K562 (cell line): ENCODE results near the gene REM1. TPM values are rescaled to one million over a fixed set of nuclear protein-coding genes. Genes with fewer than 3 reads are reported as not detected.

ENCODE experiments used
- CBFB ChIP-seq: sonication (generic); formaldehyde crosslinking; IDR thresholded peaks from 2 replicates; pipeline ENCODE4 v1.4.0; 2020; ENCODE audit warnings: mild to moderate bottlenecking, missing genetic modification reagents
- CC2D1A ChIP-seq: fragments of 450-650 bp; IDR thresholded peaks from 2 replicates; pipeline ENCODE4 v1.6.1; 2017; ENCODE audit warnings: mild to moderate bottlenecking
- CREB1 ChIP-seq, 2 experiments: sonication (generic) in 1 of 2; formaldehyde crosslinking in 1 of 2; IDR thresholded peaks; 2 replicates each; pipeline versions ENCODE4 v1.6.1 to v1.8.0; 2012 to 2022; ENCODE audit warnings: inconsistent platforms in 1 of 2, mild to moderate bottlenecking in 1 of 2, missing genetic modification reagents in 1 of 2, moderate library complexity in 1 of 2
- DLX4 ChIP-seq: fragments of 250-450 bp; sonication (Bioruptor Pico); IDR thresholded peaks from 2 replicates; pipeline ENCODE4 v1.6.1; 2021; ENCODE audit warnings: mild to moderate bottlenecking
- E2F4 ChIP-seq: sonication (generic); formaldehyde crosslinking; IDR thresholded peaks from 2 replicates; pipeline ENCODE4 v1.8.0; 2022; ENCODE audit warnings: mild to moderate bottlenecking, low read depth, missing genetic modification reagents
- E2F5 ChIP-seq: sonication (generic); formaldehyde crosslinking; IDR thresholded peaks from 2 replicates; pipeline ENCODE4 v1.8.0; 2022; ENCODE audit warnings: mild to moderate bottlenecking, missing genetic modification reagents
- GATAD2B ChIP-seq: fragments of 450-650 bp; IDR thresholded peaks from 2 replicates; pipeline ENCODE4 v1.6.1; 2017; ENCODE audit warnings: mild to moderate bottlenecking, borderline replicate concordance
- HNRNPK ChIP-seq: fragments of 200-400 bp; formaldehyde crosslinking; IDR thresholded peaks from one replicate; pipeline ENCODE4 v1.6.1; 2018; ENCODE audit warnings: mild to moderate bottlenecking, low read depth, low read length; ENCODE audit not compliant: poor library complexity, severe bottlenecking
- MAZ ChIP-seq, 2 experiments: fragments of 450-650 bp in 1 of 2; sonication (generic) in 1 of 2; formaldehyde crosslinking; IDR thresholded peaks in 1 of 2; conservative IDR thresholded peaks in 1 of 2; 2 replicates each; pipeline versions ENCODE4 v1.4.0 to v1.5.0; 2020; ENCODE audit warnings: mild to moderate bottlenecking in 1 of 2, missing genetic modification reagents in 1 of 2
- MBD1 ChIP-seq: fragments of 250-450 bp; sonication (Bioruptor Pico); IDR thresholded peaks from 2 replicates; pipeline ENCODE4 v1.8.0; 2022; ENCODE audit warnings: inconsistent platforms
- PURB ChIP-seq: sonication (generic); formaldehyde crosslinking; IDR thresholded peaks from 2 replicates; pipeline ENCODE4 v1.9.0; 2021; ENCODE audit warnings: low read depth, mild to moderate bottlenecking, missing genetic modification reagents
- RBFOX2 ChIP-seq: fragments of 200-400 bp; formaldehyde crosslinking; IDR thresholded peaks from 2 replicates; pipeline ENCODE4 v1.6.1; 2017; ENCODE audit warnings: low read depth, mild to moderate bottlenecking, low read length, moderate library complexity
- RNF2 ChIP-seq: sonication (generic); IDR thresholded peaks from 2 replicates; pipeline ENCODE4 v1.6.1; 2016
- TAF7 ChIP-seq: fragments of 450-650 bp; IDR thresholded peaks from 2 replicates; pipeline ENCODE4 v1.6.1; 2016; ENCODE audit warnings: missing genetic modification characterization, missing compliant biosample characterization
- TAL1 ChIP-seq: fragments of 450-650 bp; IDR thresholded peaks from 2 replicates; pipeline ENCODE4 v1.6.1; 2016; ENCODE audit warnings: mild to moderate bottlenecking
- TFAP4 ChIP-seq: sonication (generic); formaldehyde crosslinking; IDR thresholded peaks from 2 replicates; pipeline ENCODE4 v1.8.0; 2022; ENCODE audit warnings: missing genetic modification reagents, mild to moderate bottlenecking, moderate library complexity, borderline replicate concordance
- ZFP91 ChIP-seq: sonication (generic); formaldehyde crosslinking; IDR thresholded peaks from 2 replicates; pipeline ENCODE4 v1.8.0; 2022; ENCODE audit warnings: mild to moderate bottlenecking, missing genetic modification reagents
- ZNF124 ChIP-seq: sonication (generic); formaldehyde crosslinking; IDR thresholded peaks from 2 replicates; pipeline ENCODE4 v1.8.1; 2022; ENCODE audit warnings: missing genetic modification reagents
- ZNF311 ChIP-seq: fragments of 250-450 bp; sonication (Bioruptor Pico); IDR thresholded peaks from 2 replicates; pipeline ENCODE4 v1.4.0; 2020; ENCODE audit warnings: mild to moderate bottlenecking, moderate library complexity
- ZSCAN29 ChIP-seq: fragments of 450-650 bp; IDR thresholded peaks from 2 replicates; pipeline ENCODE4 v1.6.1; 2017
- polyA plus RNA-seq, 8 experiments: library from polyadenylated mRNA; depleted of rRNA in 4 of 8; stranded (reverse) in 5 of 8; unstranded in 3 of 8; fragments of >200 nt; fragmentation: Nextera tagmentation in 2 of 8; fragmentation: Illumina TruSeq in 1 of 8; extraction: Ambion mirVana in 2 of 8; extraction: Trizol in 1 of 8; gene quantifications; 2 replicates each; pipeline versions ENCODE4 v1.2.1 to v1.2.3, GENCODE V29; 2011 to 2014; ENCODE audit warnings: inconsistent platforms in 1 of 8, missing spikeins in 1 of 8
- total RNA-seq, 7 experiments: library from RNA; depleted of rRNA in 6 of 7; stranded (reverse); fragments of >200 nt in 6 of 7; fragmentation: Illumina TruSeq in 2 of 7; extraction: Trizol in 2 of 7; gene quantifications; 2 replicates each; pipeline versions ENCODE4 v1.2.1 to v1.2.3, GENCODE V29; 2011 to 2021; ENCODE audit warnings: low replicate concordance in 1 of 7

Gene REM1
- total and polyA plus RNA-seq, 9 of the 15 experiments (the other 6 are each of a cell fraction or from before 2014, with no cell fraction given): not detected

- TF ChIP-seq GATAD2B: no peak; the same call in 1 of the 2 replicates
- TF ChIP-seq PURB (CRISPR knock-in tag): no peak
- no peak for TF ChIP-seq ZNF124 (CRISPR knock-in tag)
- TF ChIP-seq CREB1 (IDR thresholded peaks at IDR 0.05): peak; percentile 90
- peak; percentile 95 for TF ChIP-seq CREB1 (CRISPR knock-in tag; IDR thresholded peaks at IDR 0.05)
- TF ChIP-seq ZFP91 (CRISPR knock-in tag): no peak; the same call in 1 of the 2 replicates
- TF ChIP-seq HNRNPK: peak; percentile 25
- no peak for TF ChIP-seq DLX4 (CRISPR knock-in tag)
- TF ChIP-seq ZSCAN29: no peak
- no peak for TF ChIP-seq TAL1
- TF ChIP-seq E2F5 (CRISPR knock-in tag): 0 out of 2 replicates have a peak, but pooled peaks have one; percentile 67
- peak; percentile 68 for TF ChIP-seq ZNF311 (CRISPR knock-in tag)
- peak; percentile 11 to 81; a peak in 3 of 4 replicates for TF ChIP-seq MAZ (CRISPR knock-in tag; conservative IDR thresholded peaks at IDR 0.05 in 1 of 2, IDR thresholded peaks at IDR 0.05 in 1 of 2)
- TF ChIP-seq TAF7 (tag): no peak
- TF ChIP-seq TFAP4 (CRISPR knock-in tag): peak; percentile 58
- TF ChIP-seq CC2D1A: no peak
- TF ChIP-seq MBD1 (CRISPR knock-in tag): no peak
- TF ChIP-seq RNF2: no peak
- peak; percentile 73; the same call in 1 of the 2 replicates for TF ChIP-seq CBFB (CRISPR knock-in tag)
- TF ChIP-seq E2F4: no peak
- TF ChIP-seq RBFOX2: peak; percentile 99
Observed at GRCh38 chr20:31514154-31515071, 39.3 kb downstream of the REM1 start, which contains the start of gene HM13 (continued).
